Endothelial cell of umbilical vein (primary cell): ENCODE results near the gene CMA1. TPM values are rescaled to one million over a fixed set of nuclear protein-coding genes. Genes with fewer than 3 reads are reported as not detected.
"Not testable (repeated sequence)": the region's sequence is repeated elsewhere in the genome, so short reads cannot be mapped to it uniquely, and the experiment has no call there.

ENCODE experiments used
- BruUV-seq: library from RNA; stranded (reverse); fragments of 400-500 nt; replicated peaks from 2 replicates; lab custom pipeline; 2021; lab: Mats Ljungman, UMichigan
- CTCF ChIA-PET: fragments of 300-600, 350-600 bp; sonication (Branson Sonifier 250); formaldehyde crosslinking; loops from one replicate; lab custom pipeline; 2021; ENCODE audit warnings: antibody characterized with exemption, inconsistent platforms; lab: Charles Lee
- POLR2A ChIA-PET: fragments of 300-600, 350-600 bp; sonication (Branson Sonifier 250); formaldehyde crosslinking; loops from one replicate; lab custom pipeline; 2021; ENCODE audit warnings: antibody characterized with exemption, inconsistent platforms; lab: Charles Lee
- DNase-seq: peaks from one replicate; pipeline ENCODE4 v3.0.0-alpha.2; 2011; ENCODE audit warnings: low read depth, low spot score
- FAIRE-seq: peaks from 2 replicates; lab custom pipeline; 2011; peaks lifted over from hg19 to GRCh38; lab: Jason Lieb, UNC
- H2AFZ ChIP-seq: 2 replicates; pipeline ENCODE4 v1.6.0; 2012; ENCODE audit warnings: low read depth, low read length, control low read depth, inconsistent platforms
- H3K27ac ChIP-seq: 2 replicates; pipeline ENCODE4 v1.5.1; 2011; ENCODE audit warnings: low read depth, mild to moderate bottlenecking, control low read depth, low read length, moderate library complexity; ENCODE audit not compliant: insufficient read depth
- H3K27me3 ChIP-seq, 2 experiments: 2 replicates each; pipeline versions ENCODE4 v1.6.0 to v1.6.1; 2011; ENCODE audit warnings: low read length in 2 of 2, mixed read lengths in 1 of 2; ENCODE audit not compliant: control insufficient read depth in 2 of 2, insufficient read depth in 2 of 2
- H3K36me3 ChIP-seq, 2 experiments: 2 replicates in 1 of 2; 3 replicates in 1 of 2; pipeline ENCODE4 v1.5.1; 2011; ENCODE audit warnings: low read length in 2 of 2, mild to moderate bottlenecking in 1 of 2, moderate library complexity in 1 of 2; ENCODE audit not compliant: control insufficient read depth in 2 of 2, insufficient read depth in 2 of 2; ENCODE audit errors: extremely low read depth in 1 of 2
- H3K4me1 ChIP-seq: 3 replicates; pipeline ENCODE4 v1.5.1; 2011; ENCODE audit warnings: mild to moderate bottlenecking, low read length; ENCODE audit not compliant: control insufficient read depth, insufficient read depth; ENCODE audit errors: extremely low read depth
- H3K4me2 ChIP-seq: 2 replicates; pipeline ENCODE4 v1.6.1; 2011; ENCODE audit warnings: low read length, control low read depth, mixed read lengths; ENCODE audit not compliant: insufficient read depth
- H3K4me3 ChIP-seq, 3 experiments: fragments of 200-600 bp in 1 of 3; sonication (generic), shearing (Covaris generic) in 1 of 3; replicated peaks in 1 of 3; 2 replicates each; pipeline ENCODE4 v1.5.1; 2011 to 2016; ENCODE audit warnings: control low read depth in 3 of 3, low read length in 3 of 3, mild to moderate bottlenecking in 2 of 3, inconsistent platforms in 1 of 3, low read depth in 1 of 3, moderate library complexity in 1 of 3; ENCODE audit not compliant: insufficient read depth in 1 of 3
- H3K79me2 ChIP-seq: 2 replicates; pipeline ENCODE4 v1.6.0; 2012; ENCODE audit warnings: low read length, inconsistent platforms; ENCODE audit not compliant: control insufficient read depth, insufficient read depth
- H3K9ac ChIP-seq: replicated peaks from 2 replicates; pipeline ENCODE3; 2011; ENCODE audit warnings: low read length, control low read depth; ENCODE audit not compliant: insufficient read depth; ENCODE audit errors: extremely low read depth
- H3K9me1 ChIP-seq: replicated peaks from 3 replicates; pipeline ENCODE4 v1.6.0; 2011; ENCODE audit warnings: mild to moderate bottlenecking, low read length; ENCODE audit not compliant: control insufficient read depth, insufficient read depth; ENCODE audit errors: extremely low read depth
- H3K9me3 ChIP-seq: replicated peaks from 2 replicates; pipeline ENCODE4 v1.5.1; 2012; ENCODE audit warnings: low read length, inconsistent platforms; ENCODE audit not compliant: control insufficient read depth, insufficient read depth
- H4K20me1 ChIP-seq: replicated peaks from 2 replicates; pipeline ENCODE3; 2011; ENCODE audit warnings: mild to moderate bottlenecking, low read length; ENCODE audit not compliant: control insufficient read depth, insufficient read depth; ENCODE audit errors: extremely low read depth
- CTCF ChIP-seq, 2 donors: IDR thresholded peaks; 1 replicate in 1 of 2; 2 replicates in 1 of 2; pipeline ENCODE4 v1.5.1; 2011; ENCODE audit warnings: low read length in 2 of 2, mild to moderate bottlenecking in 2 of 2, moderate library complexity in 2 of 2, control low read depth in 1 of 2, inconsistent platforms in 1 of 2, low read depth in 1 of 2; ENCODE audit not compliant: insufficient read depth in 1 of 2; ENCODE audit errors: extremely low read depth in 1 of 2
- FOS ChIP-seq: IDR thresholded peaks from 2 replicates; pipeline ENCODE4 v1.6.1; 2011; ENCODE audit warnings: mild to moderate bottlenecking, low read length, moderate library complexity, borderline replicate concordance; ENCODE audit not compliant: insufficient read depth
- GATA2 ChIP-seq: IDR thresholded peaks from 2 replicates; pipeline ENCODE4 v1.7.0; 2011; ENCODE audit warnings: low read depth, mild to moderate bottlenecking, moderate library complexity, mixed read lengths, low read length; ENCODE audit not compliant: insufficient read length, insufficient read depth
- JUN ChIP-seq: IDR thresholded peaks from 2 replicates; pipeline ENCODE4 v1.6.1; 2011; ENCODE audit warnings: borderline replicate concordance, low read depth; ENCODE audit not compliant: insufficient read length, insufficient read depth
- MAX ChIP-seq: IDR thresholded peaks from 2 replicates; pipeline ENCODE4 v1.6.1; 2011; ENCODE audit not compliant: insufficient read depth, insufficient read length
- MYC ChIP-seq: IDR thresholded peaks from one replicate; pipeline ENCODE4 v1.6.1; 2011; ENCODE audit warnings: mild to moderate bottlenecking, low read depth, low read length
- POLR2A ChIP-seq: IDR thresholded peaks from 2 replicates; pipeline ENCODE4 v1.6.1; 2012; ENCODE audit warnings: low read depth, mild to moderate bottlenecking, control low read depth, low read length
- dilution Hi-C: fragments of 300-500 bp; cut with MboI; formaldehyde crosslinking; loops from one replicate; pipeline ENCODE4 v1.15.0; 2019; ENCODE audit warnings: low sequenced_read_pairs; ENCODE audit not compliant: extremely low pct_ligation_motif_present
- intact Hi-C: fragments of 100-400 bp; cut with micrococcal nuclease; formaldehyde crosslinking; loops from one replicate; pipeline ENCODE4 v1.10.0; 2022
- polyA plus RNA-seq, 4 experiments: library from polyadenylated mRNA; depleted of rRNA in 3 of 4; stranded (reverse) in 3 of 4; unstranded in 1 of 4; fragments of >200 nt; gene quantifications; 2 replicates each; pipeline versions ENCODE4 v1.2.1 to v1.2.3, GENCODE V29; 2011 to 2012; ENCODE audit warnings: missing spikeins in 1 of 4
- total RNA-seq: library from RNA; stranded (reverse); gene quantifications from 2 replicates; pipeline ENCODE4 v1.2.3, GENCODE V29; 2021

CMA1 gene
- total and polyA plus RNA-seq, 2 donors (not counting 3 experiments of a cell fraction or from before 2014, with no cell fraction given): not detected

- H3K4me2 ChIP-seq: no peak overlapping the region
- no peaks in the 10 kb centered on the region for H3K9me3 ChIP-seq
- TF ChIP-seq JUN (no peak), POLR2A (no peak), GATA2 (no peak), MYC (no peak), MAX (no peak), FOS (no peak), CTCF (IDR thresholded peaks at IDR 0.05; ENCODE audit: extremely low read depth in 1 of 2, insufficient read depth in 1 of 2, low read depth in 1 of 2, low read length in 2 of 2) (no peak)
- H3K79me2 ChIP-seq: no peaks in the 10 kb centered on the region
- H3K9ac ChIP-seq: no peak overlapping the region
- H3K36me3 ChIP-seq: no peaks in the 10 kb centered on the region
- ChIA-PET POLR2A (no interaction called here), CTCF (no interaction called here)
- no peaks in the 10 kb centered on the region for H3K4me1 ChIP-seq
- DNase-seq (no peak), FAIRE-seq (no peak)
- H3K27me3 ChIP-seq: no peaks in the 10 kb centered on the region
- no peaks in the 10 kb centered on the region for H4K20me1 ChIP-seq
- BruUV-seq: no TSS peak
- no peaks in the 10 kb centered on the region for H3K9me1 ChIP-seq
- H3K27ac ChIP-seq: no peak overlapping the region
- H2AFZ ChIP-seq: no peak overlapping the region
- no peak overlapping the region for H3K4me3 ChIP-seq
- dilution Hi-C loops: no loop called here
- intact Hi-C loops: no loop called here
Observed at GRCh38 chr14:24483604-24484252, 24.3 kb downstream of the CMA1 start.

- dilution Hi-C loops, FAIRE-seq, H3K36me3 ChIP-seq, intact Hi-C loops, H2AFZ ChIP-seq, H3K27ac ChIP-seq, H4K20me1 ChIP-seq, H3K9ac ChIP-seq, H3K4me1 ChIP-seq, POLR2A ChIA-PET, H3K4me2 ChIP-seq, DNase-seq, H3K27me3 ChIP-seq, BruUV-seq, CTCF ChIA-PET, H3K4me3 ChIP-seq, H3K79me2 ChIP-seq, H3K9me3 ChIP-seq, H3K9me1 ChIP-seq: not testable (repeated sequence)
Observed at GRCh38 chr14:24482699-24483303, 25.3 kb downstream of the CMA1 start.
